Thymus (tissue), 11 donors: ENCODE measurements around the gene OR2A14. TPM values are rescaled to one million over a fixed set of nuclear protein-coding genes. Genes with fewer than 3 reads are reported as not detected.
"Not testable (repeated sequence)": the region's sequence is repeated elsewhere in the genome, so short reads cannot be mapped to it uniquely, and the experiment has no call there.

Experiments
- DNase-seq, 9 donors: peaks; one replicate each; pipeline ENCODE4 v3.0.0-alpha.2; 2013; ENCODE audit warnings: low spot score in 9 of 9, low read depth in 6 of 9, missing footprints in 1 of 9
- H3K27ac ChIP-seq, 2 donors: one replicate each; pipeline ENCODE4 v1.5.1; 2013; ENCODE audit warnings: control low read depth in 1 of 2, low read depth in 1 of 2, low read length in 1 of 2, mild to moderate bottlenecking in 1 of 2, moderate library complexity in 1 of 2
- H3K27me3 ChIP-seq, 2 donors: one replicate each; pipeline ENCODE4 v1.5.1; 2013; ENCODE audit warnings: low read length in 1 of 2; ENCODE audit not compliant: control insufficient read depth in 2 of 2, insufficient read depth in 1 of 2
- H3K36me3 ChIP-seq, 2 donors: one replicate each; pipeline ENCODE4 v1.5.1; 2013; ENCODE audit warnings: low read length in 1 of 2, mild to moderate bottlenecking in 1 of 2, moderate library complexity in 1 of 2; ENCODE audit not compliant: control insufficient read depth in 2 of 2, insufficient read depth in 2 of 2
- H3K4me1 ChIP-seq, 2 donors: one replicate each; pipeline ENCODE4 v1.5.1; 2013; ENCODE audit warnings: low read length in 2 of 2; ENCODE audit not compliant: control insufficient read depth in 2 of 2, insufficient read depth in 2 of 2
- H3K4me3 ChIP-seq, 2 donors: one replicate each; pipeline ENCODE4 v1.5.1; 2013; ENCODE audit warnings: low read length in 2 of 2, control low read depth in 1 of 2, mild to moderate bottlenecking in 1 of 2
- H3K9me3 ChIP-seq, 2 donors: one replicate each; pipeline ENCODE4 v1.5.1; 2013; ENCODE audit warnings: low read length in 1 of 2, mild to moderate bottlenecking in 1 of 2; ENCODE audit not compliant: control insufficient read depth in 2 of 2, insufficient read depth in 1 of 2
- WGBS: extraction: QIAGEN DNeasy Blood & Tissue Kit; methylation state at CpG from one replicate; pipeline ENCODE4 v1.1.7; 2013; 5-methylcytosine and 5-hydroxymethylcytosine counted together
- polyA plus RNA-seq: library from polyadenylated mRNA; stranded (reverse); fragments of 200-250 nt; gene quantifications from one replicate; pipeline ENCODE4 v1.2.3, GENCODE V29; 2013
- total RNA-seq: library from RNA; stranded (reverse); fragments of 120-200 nt; gene quantifications from one replicate; pipeline ENCODE4 v1.2.4, GENCODE V29; 2013
- donor health status: healthy.

OR2A14 gene
- total and polyA plus RNA-seq, 2 donors: not detected

DNA sequence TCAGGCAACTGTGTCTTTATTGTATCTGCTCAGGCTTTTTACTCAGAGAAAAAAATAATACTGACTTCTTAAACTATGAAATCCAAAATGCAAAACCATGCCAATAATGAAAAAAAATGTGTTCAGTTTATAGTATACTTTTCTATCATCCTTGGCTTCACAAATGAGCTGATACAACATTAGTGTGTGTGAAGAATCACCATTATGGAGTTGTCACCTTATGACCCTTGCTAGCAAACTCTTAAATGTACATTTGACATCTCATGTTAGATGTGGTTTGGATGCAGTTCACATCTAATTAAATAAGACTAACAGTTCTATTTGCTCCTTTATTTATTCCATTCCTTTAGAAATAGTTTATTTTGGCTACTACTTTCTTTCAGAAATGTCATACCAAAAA lies 17.8 kb upstream of the OR2A14 start:
- H3K27ac ChIP-seq: no peak overlapping the region
- no peaks in the 10 kb centered on the region for H3K9me3 ChIP-seq
- no peaks in the 10 kb centered on the region for H3K4me1 ChIP-seq
- H3K27me3 ChIP-seq: no peaks in the 10 kb centered on the region
- H3K4me3 ChIP-seq: no peak overlapping the region
- no peaks in the 10 kb centered on the region for H3K36me3 ChIP-seq
- no peak for DNase-seq

DNA sequence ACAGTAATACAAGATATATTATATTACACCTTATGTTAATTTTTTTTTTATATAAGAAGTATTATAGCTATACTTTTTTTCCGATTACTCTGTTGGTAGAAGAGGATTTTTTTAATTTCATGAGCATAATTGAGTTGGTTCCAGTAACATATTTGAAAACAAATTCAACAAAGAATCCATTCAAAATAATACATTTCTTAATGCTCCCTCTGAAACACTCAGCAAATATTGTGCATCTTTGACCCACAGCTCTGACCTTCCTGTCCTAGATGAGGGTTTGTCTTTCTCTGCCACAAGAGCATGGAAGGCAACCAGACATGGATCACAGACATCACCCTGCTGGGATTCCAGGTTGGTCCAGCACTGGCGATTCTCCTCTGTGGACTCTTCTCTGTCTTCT lies 13.7 kb upstream of the OR2A14 start, which contains the start of gene OR2A2:
TSS of gene OR2A2 (plus strand) at position 301 of the 400 bp plus-strand sequence. CDS start at position 301, 0 bp downstream.
- Histone ChIP-seq H3K27ac (no peak within 1 kb of the TSS), H3K9me3 (no peaks in the 10 kb centered on the region), H3K36me3 (no peaks in the 10 kb centered on the region), H3K4me3 (no peak within 1 kb of the TSS), H3K4me1 (no peaks in the 10 kb centered on the region), H3K27me3 (no peaks in the 10 kb centered on the region)
- DNase-seq: no peak
- whole genome bisulfite sequencing: 92% methylated on average over 2 of the region's 2 CpGs

DNA sequence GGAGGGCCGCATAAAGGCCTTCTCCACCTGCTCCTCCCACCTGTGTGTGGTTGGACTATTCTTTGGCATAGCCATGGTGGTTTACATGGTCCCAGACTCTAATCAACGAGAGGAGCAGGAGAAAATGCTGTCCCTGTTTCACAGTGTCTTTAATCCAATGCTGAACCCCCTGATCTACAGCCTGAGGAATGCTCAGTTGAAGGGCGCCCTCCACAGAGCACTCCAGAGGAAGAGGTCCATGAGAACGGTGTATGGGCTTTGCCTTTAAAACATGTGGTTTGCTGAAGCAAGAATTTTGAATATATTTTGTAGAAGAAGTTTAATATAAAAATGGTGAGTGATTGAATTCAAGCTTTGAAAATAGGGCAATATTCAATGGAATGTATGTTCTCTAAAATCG lies 12.7 kb upstream of the OR2A14 start:
- H3K27ac ChIP-seq: no peak overlapping the region
- no peaks in the 10 kb centered on the region for H3K36me3 ChIP-seq
- no peaks in the 10 kb centered on the region for H3K27me3 ChIP-seq
- no peaks in the 10 kb centered on the region for H3K4me1 ChIP-seq
- H3K9me3 ChIP-seq: no peaks in the 10 kb centered on the region
- DNase-seq: no peak
- no peak overlapping the region for H3K4me3 ChIP-seq
- WGBS: 90% methylated on average over 5 of the region's 5 CpGs

DNA sequence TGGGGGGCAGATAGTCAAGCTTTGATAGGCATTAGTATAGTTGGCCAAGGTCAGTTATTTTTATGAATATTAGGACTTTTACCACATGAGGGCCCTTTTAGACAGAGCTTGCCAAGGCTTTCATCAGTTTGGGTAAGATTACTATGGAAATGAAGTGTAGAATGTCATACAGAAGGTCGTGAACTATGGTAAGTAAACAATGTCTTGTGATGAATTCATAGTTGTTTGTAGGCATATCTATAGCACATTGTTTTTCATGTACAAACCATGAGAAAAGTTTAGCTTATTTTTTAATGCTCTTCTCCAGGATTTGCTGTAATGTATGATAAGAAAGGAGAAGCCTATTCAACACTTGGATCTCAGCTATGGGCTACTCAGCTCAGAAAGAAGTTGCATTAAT lies 9.3 kb upstream of the OR2A14 start:
- H3K9me3 ChIP-seq: no peaks in the 10 kb centered on the region
- no peak for DNase-seq

DNA sequence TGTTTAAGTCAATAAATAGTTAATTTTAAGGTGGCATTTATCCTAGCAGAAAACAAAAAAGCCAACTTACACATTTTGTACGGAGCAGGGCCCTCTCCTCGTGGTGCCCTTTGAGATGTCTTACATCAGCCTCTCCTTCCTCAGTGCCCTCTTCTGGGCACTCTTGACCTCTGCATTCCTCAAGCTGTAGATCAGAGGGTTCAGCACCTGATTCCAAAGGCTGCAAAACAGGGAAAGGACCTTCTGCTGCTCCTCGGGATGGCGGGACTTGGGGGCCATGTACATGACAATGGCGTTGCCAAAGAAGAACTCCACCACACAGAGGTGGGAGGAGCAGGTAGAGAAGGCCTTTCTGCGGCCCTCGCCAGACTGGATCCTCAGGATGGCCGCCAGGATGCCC lies 4.6 kb upstream of the OR2A14 start:
- Histone ChIP-seq H3K9me3 (no peaks in the 10 kb centered on the region), H3K27me3 (no peaks in the 10 kb centered on the region), H3K4me3 (no peak overlapping the region), H3K36me3 (no peaks in the 10 kb centered on the region), H3K4me1 (no peaks in the 10 kb centered on the region), H3K27ac (no peak overlapping the region)
- no peak for DNase-seq
- WGBS: 95% methylated on average over 8 of the region's 8 CpGs

More for the DNA sequence above, 9.3 kb upstream of the OR2A14 start:
- Histone ChIP-seq H3K36me3 (no peaks in the 10 kb centered on the region), H3K27me3 (no peaks in the 10 kb centered on the region), H3K27ac (no peak overlapping the region), H3K4me3 (no peak overlapping the region), H3K4me1 (no peaks in the 10 kb centered on the region)
- WGBS: 87% methylated on average over 1 of the region's 1 CpG

DNA sequence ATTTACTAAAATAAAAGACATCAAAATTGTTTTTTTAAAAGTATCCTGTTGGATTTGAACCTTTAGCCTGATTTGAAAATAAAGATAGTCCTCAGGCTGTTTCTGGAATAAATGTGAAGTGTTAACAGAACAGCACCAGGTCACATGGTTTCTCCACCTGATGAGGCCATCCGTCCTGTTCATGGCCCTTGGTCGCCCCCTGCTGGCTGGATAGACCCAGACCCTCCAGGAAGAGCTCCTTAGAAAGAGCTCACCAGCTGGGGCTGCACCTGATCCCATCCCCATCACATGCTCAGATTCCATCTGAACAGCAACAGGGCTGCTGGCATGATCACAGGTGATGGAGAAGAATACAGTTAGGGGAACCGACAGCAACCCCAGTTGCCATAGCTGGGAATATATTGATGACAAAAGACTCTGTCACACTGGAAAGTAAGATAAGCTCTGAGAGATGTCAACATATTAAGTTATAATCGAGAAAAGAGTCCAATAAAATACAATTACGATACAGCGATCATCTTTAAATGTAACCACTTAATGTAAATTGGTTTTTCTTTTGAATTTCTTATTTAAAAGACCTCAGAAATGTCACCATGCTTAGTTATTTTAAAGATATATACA lies 4.8 kb downstream of the OR2A14 start:
- Histone ChIP-seq H3K9me3 (no peaks in the 10 kb centered on the region), H3K4me3 (no peak overlapping the region), H3K4me1 (no peaks in the 10 kb centered on the region), H3K27ac (no peak overlapping the region), H3K36me3 (no peaks in the 10 kb centered on the region), H3K27me3 (no peaks in the 10 kb centered on the region)
- peak; percentile 48 to 89 (median 75) for DNase-seq
- 48% methylated on average over 6 of the region's 6 CpGs for WGBS

DNA sequence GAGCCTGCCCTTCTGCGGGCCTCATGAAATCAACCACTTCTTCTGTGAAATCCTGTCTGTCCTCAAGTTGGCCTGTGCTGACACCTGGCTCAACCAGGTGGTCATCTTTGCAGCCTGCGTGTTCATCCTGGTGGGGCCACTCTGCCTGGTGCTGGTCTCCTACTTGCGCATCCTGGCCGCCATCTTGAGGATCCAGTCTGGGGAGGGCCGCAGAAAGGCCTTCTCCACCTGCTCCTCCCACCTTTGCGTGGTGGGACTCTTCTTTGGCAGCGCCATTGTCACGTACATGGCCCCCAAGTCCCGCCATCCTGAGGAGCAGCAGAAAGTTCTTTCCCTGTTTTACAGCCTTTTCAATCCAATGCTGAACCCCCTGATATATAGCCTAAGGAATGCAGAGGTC lies 6.6 kb downstream of the OR2A14 start:
- not testable (repeated sequence) for H3K9me3 ChIP-seq, H3K27ac ChIP-seq, DNase-seq, H3K36me3 ChIP-seq, H3K27me3 ChIP-seq, H3K4me3 ChIP-seq, H3K4me1 ChIP-seq
- WGBS: 97% methylated on average over 9 of the region's 9 CpGs

DNA sequence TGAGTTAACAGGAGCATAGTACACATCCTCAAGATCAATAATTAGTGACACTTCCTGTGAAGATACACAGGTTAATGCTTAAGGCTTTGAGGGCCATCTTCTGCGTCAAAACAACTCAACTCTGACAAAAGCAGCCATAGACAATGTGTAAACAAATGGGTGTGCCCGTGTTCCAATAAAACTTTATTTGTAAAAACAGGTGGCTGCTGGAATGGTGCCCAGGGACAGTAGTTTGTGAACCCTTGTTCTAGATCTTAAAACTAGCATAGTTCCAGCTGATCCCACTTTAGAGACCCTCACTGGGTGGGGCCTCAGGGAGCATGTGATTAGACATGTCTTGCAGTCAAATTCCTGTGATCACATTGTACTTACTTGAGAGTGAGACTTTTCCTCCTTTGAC lies 7.8 kb downstream of the OR2A14 start:
- Histone ChIP-seq H3K36me3 (no peaks in the 10 kb centered on the region), H3K27me3 (no peaks in the 10 kb centered on the region), H3K9me3 (no peaks in the 10 kb centered on the region), H3K27ac (no peak overlapping the region), H3K4me3 (no peak overlapping the region), H3K4me1 (no peaks in the 10 kb centered on the region)
- no peak for DNase-seq
- 96% methylated on average over 2 of the region's 2 CpGs for WGBS

DNA sequence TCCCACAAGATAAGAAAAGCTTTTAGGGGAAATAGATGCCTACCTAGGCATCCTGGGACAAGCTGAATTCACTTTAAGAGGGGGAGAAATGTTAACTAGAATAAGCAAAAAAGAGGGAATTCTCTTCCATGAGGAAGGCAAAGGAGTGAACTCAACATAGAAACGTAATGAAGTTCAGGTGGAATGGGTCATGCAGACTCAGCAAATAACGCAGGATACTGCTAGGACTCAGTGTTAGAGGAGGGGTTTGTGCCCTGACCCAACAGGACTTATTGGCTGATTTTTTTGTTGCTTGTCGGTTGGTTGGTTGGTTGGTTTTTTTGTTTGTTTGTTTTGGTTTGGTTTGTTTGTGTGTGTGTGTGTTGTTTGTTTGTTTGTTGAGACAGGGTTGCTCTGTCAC lies 9.3 kb downstream of the OR2A14 start:
- WGBS: 93% methylated on average over 3 of the region's 3 CpGs
- H3K9me3 ChIP-seq: no peaks in the 10 kb centered on the region
- H3K27me3 ChIP-seq: no peaks in the 10 kb centered on the region
- no peak overlapping the region for H3K4me3 ChIP-seq
- no peaks in the 10 kb centered on the region for H3K36me3 ChIP-seq
- no peaks in the 10 kb centered on the region for H3K4me1 ChIP-seq
- H3K27ac ChIP-seq: no peak overlapping the region
- DNase-seq: no peak

DNA sequence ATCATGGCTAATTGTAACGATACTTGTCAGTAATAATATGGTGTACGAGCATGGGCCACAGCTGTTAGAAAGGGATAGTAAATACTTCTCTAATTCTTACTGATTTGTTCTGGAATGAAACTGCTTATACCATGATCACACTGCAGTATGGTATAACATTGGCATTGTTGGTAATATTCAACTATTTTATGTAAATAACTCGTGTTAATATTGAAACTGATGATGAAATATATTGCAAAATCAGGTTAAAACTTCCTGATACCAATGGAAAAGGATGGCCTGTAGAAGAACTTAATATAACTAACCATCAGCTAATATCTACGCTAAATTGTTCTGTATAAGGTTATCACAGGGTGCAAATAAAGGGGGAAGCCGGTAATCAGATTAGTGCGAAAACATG lies 10.3 kb downstream of the OR2A14 start:
- Histone ChIP-seq H3K36me3 (no peaks in the 10 kb centered on the region), H3K4me1 (no peaks in the 10 kb centered on the region), H3K9me3 (no peaks in the 10 kb centered on the region), H3K27ac (no peak overlapping the region), H3K27me3 (no peaks in the 10 kb centered on the region), H3K4me3 (no peak overlapping the region)
- no peak for DNase-seq
- 94% methylated on average over 6 of the region's 6 CpGs for WGBS
